ENCODE results near the gene MEIS1. TPM values are rescaled to one million over a fixed set of nuclear protein-coding genes. Genes with fewer than 3 reads are reported as not detected.

The MEIS1 gene
- total RNA-seq, 1 experiment from 2014 or later = 0.66 TPM

GRCh38 chr2:66577321-66578053 lies 142.6 kb downstream of the MEIS1 start:
- peaks cover 41% of the 10 kb centered on the region for H3K23me2 ChIP-seq (ENCODE audit: insufficient read length, low read depth, low read length, poor library complexity, severe bottlenecking)
- no peaks in the 10 kb centered on the region for H4K20me1 ChIP-seq (ENCODE audit: control insufficient read depth, insufficient read depth, insufficient read length)
- H3K27ac ChIP-seq (ENCODE audit: insufficient read length, low read depth, low read length) = no peak overlapping the region
- no peak overlapping the region for H2AFZ ChIP-seq (ENCODE audit: low read length)
- H3T11ph ChIP-seq (ENCODE audit: low read length) = no peak overlapping the region
- H4K5ac ChIP-seq (ENCODE audit: insufficient read length, low read depth, low read length) = no peak overlapping the region
- no peak overlapping the region for H2BK20ac ChIP-seq (ENCODE audit: low read depth, low read length, poor library complexity, severe bottlenecking)
- Mint-ChIP-seq H3K27ac (no peak overlapping the region), H3K27me3 (ENCODE audit: low read depth) (peaks cover 6% of the 10 kb centered on the region), H3K9me3 (peaks cover 0 to 10% of the 10 kb centered on the region in 2 experiments; a peak in 2 of 5 replicates), H3K36me3 (ENCODE audit: insufficient read depth in 1 of 3, low read depth in 3 of 3) (no peaks in the 10 kb centered on the region; a peak in 1 of 7 replicates), H3K4me3 (peak overlapping the region; percentile 44 to 82), H3K4me1 (peaks cover 38 to 47% of the 10 kb centered on the region in 2 experiments)
- H3K79me2 ChIP-seq (ENCODE audit: insufficient read depth, low read length) = no peaks in the 10 kb centered on the region
- H3K27me3 ChIP-seq (ENCODE audit: insufficient read depth, low read length) = peaks cover 56% of the 10 kb centered on the region
- H3K79me1 ChIP-seq (ENCODE audit: insufficient read depth, low read depth, low read length, poor library complexity, severe bottlenecking) = no peaks in the 10 kb centered on the region
- H2BK120ac ChIP-seq (ENCODE audit: low read depth, low read length, poor library complexity, severe bottlenecking) = no peak overlapping the region
- peaks cover 6% of the 10 kb centered on the region; the same call in 1 of the 2 replicates for H3K4me1 ChIP-seq (ENCODE audit: insufficient read depth, low read length)
- H3K18ac ChIP-seq (ENCODE audit: insufficient read length, low read depth, low read length) = no peak overlapping the region
- no peak overlapping the region for H2BK5ac ChIP-seq (ENCODE audit: insufficient read length, low read length)
- no peak overlapping the region for H2AK5ac ChIP-seq (ENCODE audit: insufficient read length, low read length)
- no peak overlapping the region for H2BK12ac ChIP-seq (ENCODE audit: insufficient read length, low read depth, low read length)
- no peak for TF ChIP-seq CTCF (conservative IDR thresholded peaks at IDR 0.05)
- H3K56ac ChIP-seq (ENCODE audit: insufficient read length, low read depth, low read length) = no peak overlapping the region
- H3K14ac ChIP-seq (ENCODE audit: insufficient read depth, low read length) = no peak overlapping the region
- H4K8ac ChIP-seq (replicated peaks; ENCODE audit: insufficient read length, low read depth, low read length) = no peak overlapping the region
- no peak overlapping the region for H3K23ac ChIP-seq (ENCODE audit: insufficient read length, low read depth, low read length)
- peak overlapping the region; percentile 74 for H3K4me2 ChIP-seq (ENCODE audit: insufficient read depth, insufficient read length, low read length)
- WGBS (ENCODE audit: extremely low coverage, insufficient read length, low lambda C conversion rate) = no CpG with 5 or more reads among the region's 42 CpGs
- H3K4ac ChIP-seq (ENCODE audit: low read depth, low read length) = no peak overlapping the region
- no peaks in the 10 kb centered on the region for H3K9me3 ChIP-seq (ENCODE audit: control insufficient read depth, low read depth, low read length)
- H4K91ac ChIP-seq (ENCODE audit: insufficient read length, low read depth, low read length) = no peak overlapping the region
- H3K9ac ChIP-seq (ENCODE audit: extremely low read depth, insufficient read length, low read length) = no peak overlapping the region
- peak; percentile 68 for DNase-seq
- no peak overlapping the region for H2BK15ac ChIP-seq (ENCODE audit: low read depth, low read length)

All from H9 (cell line).